ENCODE data around the gene STX18. TPM values are rescaled to one million over a fixed set of nuclear protein-coding genes. Genes with fewer than 3 reads are reported as not detected.

Gene STX18
- total RNA-seq, 1 experiment from 2014 or later, result 20.9 TPM

DNA sequence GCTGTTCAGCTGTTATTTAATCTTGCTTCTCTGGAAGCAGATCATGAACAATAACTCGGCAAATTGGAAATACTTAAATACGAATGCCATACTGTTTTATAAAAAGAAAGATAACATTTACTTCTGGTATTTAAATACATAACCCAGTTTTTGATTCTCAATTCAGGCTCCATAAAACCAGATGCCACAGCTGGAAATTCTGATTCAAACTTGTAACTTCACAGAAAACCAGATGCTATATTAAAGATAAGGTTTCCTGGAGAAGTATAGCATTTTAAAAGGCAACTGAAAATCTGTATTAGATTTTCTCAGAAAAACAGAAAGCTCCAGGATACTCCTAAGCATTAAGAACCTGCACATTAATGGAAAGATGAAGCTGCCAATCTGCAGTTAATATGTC, 40.2 kb downstream of the STX18 start:
- Mint-ChIP-seq H3K4me3 (no peak overlapping the region), H3K36me3 (ENCODE audit: insufficient read depth in 1 of 3, low read depth in 3 of 3) (no peaks in the 10 kb centered on the region), H3K27ac (no peak overlapping the region), H3K27me3 (ENCODE audit: low read depth) (peaks cover 30% of the 10 kb centered on the region), H3K9me3 (no peaks in the 10 kb centered on the region), H3K4me1 (peaks cover 9 to 12% of the 10 kb centered on the region in 2 experiments)
- no peak overlapping the region for H3K14ac ChIP-seq (ENCODE audit: insufficient read depth, low read length)
- H2AK5ac ChIP-seq (ENCODE audit: insufficient read length, low read length), result no peak overlapping the region
- no peaks in the 10 kb centered on the region for H3K79me1 ChIP-seq (ENCODE audit: insufficient read depth, low read depth, low read length, poor library complexity, severe bottlenecking)
- H3K79me2 ChIP-seq (ENCODE audit: insufficient read depth, low read length), result 0 out of 2 replicates have a peak, but pooled peaks cover 1% of the 10 kb centered on the region
- H3K4me1 ChIP-seq (ENCODE audit: insufficient read depth, low read length), result peaks cover under 1% of the 10 kb centered on the region; the same call in 1 of the 2 replicates
- no peaks in the 10 kb centered on the region; the same call in 1 of the 2 replicates for H3K27me3 ChIP-seq (ENCODE audit: insufficient read depth, low read length)
- no peak overlapping the region for H2BK15ac ChIP-seq (ENCODE audit: low read depth, low read length)
- no peak overlapping the region for H4K91ac ChIP-seq (ENCODE audit: insufficient read length, low read depth, low read length)
- no peak overlapping the region for H2BK5ac ChIP-seq (ENCODE audit: insufficient read length, low read length)
- H3K27ac ChIP-seq (ENCODE audit: insufficient read length, low read depth, low read length), result no peak overlapping the region
- no peaks in the 10 kb centered on the region for H3K23me2 ChIP-seq (ENCODE audit: insufficient read length, low read depth, low read length, poor library complexity, severe bottlenecking)
- no peak overlapping the region for H3T11ph ChIP-seq (ENCODE audit: low read length)
- no CpG with 5 or more reads among the region's 2 CpGs for WGBS (ENCODE audit: extremely low coverage, insufficient read length, low lambda C conversion rate)
- no peak overlapping the region for H3K23ac ChIP-seq (ENCODE audit: insufficient read length, low read depth, low read length)
- H2BK120ac ChIP-seq (ENCODE audit: low read depth, low read length, poor library complexity, severe bottlenecking), result no peak overlapping the region
- no peak overlapping the region for H3K4me2 ChIP-seq (ENCODE audit: insufficient read depth, insufficient read length, low read length)
- no peaks in the 10 kb centered on the region for H4K20me1 ChIP-seq (ENCODE audit: control insufficient read depth, insufficient read depth, insufficient read length)
- H4K5ac ChIP-seq (ENCODE audit: insufficient read length, low read depth, low read length), result no peak overlapping the region
- H2BK20ac ChIP-seq (ENCODE audit: low read depth, low read length, poor library complexity, severe bottlenecking), result no peak overlapping the region
- H3K4ac ChIP-seq (ENCODE audit: low read depth, low read length), result no peak overlapping the region
- DNase-seq, result no peak
- no peak overlapping the region for H3K9ac ChIP-seq (ENCODE audit: extremely low read depth, insufficient read length, low read length)
- TF ChIP-seq, protein P1, sequence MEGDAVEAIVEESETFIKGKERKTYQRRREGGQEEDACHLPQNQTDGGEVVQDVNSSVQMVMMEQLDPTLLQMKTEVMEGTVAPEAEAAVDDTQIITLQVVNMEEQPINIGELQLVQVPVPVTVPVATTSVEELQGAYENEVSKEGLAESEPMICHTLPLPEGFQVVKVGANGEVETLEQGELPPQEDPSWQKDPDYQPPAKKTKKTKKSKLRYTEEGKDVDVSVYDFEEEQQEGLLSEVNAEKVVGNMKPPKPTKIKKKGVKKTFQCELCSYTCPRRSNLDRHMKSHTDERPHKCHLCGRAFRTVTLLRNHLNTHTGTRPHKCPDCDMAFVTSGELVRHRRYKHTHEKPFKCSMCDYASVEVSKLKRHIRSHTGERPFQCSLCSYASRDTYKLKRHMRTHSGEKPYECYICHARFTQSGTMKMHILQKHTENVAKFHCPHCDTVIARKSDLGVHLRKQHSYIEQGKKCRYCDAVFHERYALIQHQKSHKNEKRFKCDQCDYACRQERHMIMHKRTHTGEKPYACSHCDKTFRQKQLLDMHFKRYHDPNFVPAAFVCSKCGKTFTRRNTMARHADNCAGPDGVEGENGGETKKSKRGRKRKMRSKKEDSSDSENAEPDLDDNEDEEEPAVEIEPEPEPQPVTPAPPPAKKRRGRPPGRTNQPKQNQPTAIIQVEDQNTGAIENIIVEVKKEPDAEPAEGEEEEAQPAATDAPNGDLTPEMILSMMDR (conservative IDR thresholded peaks at IDR 0.05), result no peak
- H4K8ac ChIP-seq (replicated peaks; ENCODE audit: insufficient read length, low read depth, low read length), result no peak overlapping the region
- no peak overlapping the region for H3K18ac ChIP-seq (ENCODE audit: insufficient read length, low read depth, low read length)
- no peak overlapping the region for H3K56ac ChIP-seq (ENCODE audit: insufficient read length, low read depth, low read length)
- H2BK12ac ChIP-seq (ENCODE audit: insufficient read length, low read depth, low read length), result no peak overlapping the region
- no peak overlapping the region for H2AFZ ChIP-seq (ENCODE audit: low read length)
- no peaks in the 10 kb centered on the region for H3K9me3 ChIP-seq (ENCODE audit: control insufficient read depth, low read depth, low read length)
